ENCODE results near the gene TCERG1L. TPM values are rescaled to one million over a fixed set of nuclear protein-coding genes. Genes with fewer than 3 reads are reported as not detected.

The TCERG1L gene
- total RNA-seq, 1 experiment from 2014 or later: not detected

DNA sequence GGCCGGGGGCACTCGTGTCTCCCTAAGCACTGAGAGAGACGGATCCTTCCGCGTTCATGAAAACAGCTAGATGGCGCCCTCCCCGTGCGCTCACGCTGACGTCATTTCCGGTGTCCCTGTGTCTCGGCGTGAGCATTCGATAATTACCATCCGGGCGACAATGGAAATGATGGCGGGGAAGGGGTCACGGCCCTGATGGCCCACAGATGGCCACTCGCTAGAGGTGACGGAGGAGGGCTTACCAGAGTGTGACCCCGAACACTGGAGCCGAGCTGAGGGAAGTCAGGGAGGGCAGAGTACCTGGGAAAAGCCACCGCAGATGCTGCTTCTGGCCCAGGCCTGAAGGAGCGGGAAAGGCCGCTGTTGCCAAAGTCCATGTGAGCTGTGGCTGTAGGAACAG lies 222.9 kb downstream of the TCERG1L start:
- ChIA-PET POLR2A (no interaction called here), CTCF (no interaction called here)
- Histone ChIP-seq H3K9me3 (ENCODE audit: control insufficient read depth, insufficient read depth, low read depth, low read length) (no peaks in the 10 kb centered on the region), H3K27ac (ENCODE audit: low read length) (no peak overlapping the region), H3K27me3 (ENCODE audit: control insufficient read depth, insufficient read depth, low read length) (no peaks in the 10 kb centered on the region; the same call in 1 of the 2 replicates), H3K4me3 (ENCODE audit: low read depth in 2 of 2, low read length in 2 of 2) (no peak overlapping the region), H3K4me1 (ENCODE audit: control insufficient read depth, insufficient read depth, low read length) (no peaks in the 10 kb centered on the region), H3K36me3 (ENCODE audit: control insufficient read depth, insufficient read depth, low read length) (no peaks in the 10 kb centered on the region)
- ATAC-seq: no peak
- no TSS peak for BruUV-seq (replicated peaks)
- TF ChIP-seq TCF7L2 (IDR thresholded peaks at IDR 0.05; ENCODE audit: low read depth, low read length): no peak
- TF ChIP-seq, protein P1, sequence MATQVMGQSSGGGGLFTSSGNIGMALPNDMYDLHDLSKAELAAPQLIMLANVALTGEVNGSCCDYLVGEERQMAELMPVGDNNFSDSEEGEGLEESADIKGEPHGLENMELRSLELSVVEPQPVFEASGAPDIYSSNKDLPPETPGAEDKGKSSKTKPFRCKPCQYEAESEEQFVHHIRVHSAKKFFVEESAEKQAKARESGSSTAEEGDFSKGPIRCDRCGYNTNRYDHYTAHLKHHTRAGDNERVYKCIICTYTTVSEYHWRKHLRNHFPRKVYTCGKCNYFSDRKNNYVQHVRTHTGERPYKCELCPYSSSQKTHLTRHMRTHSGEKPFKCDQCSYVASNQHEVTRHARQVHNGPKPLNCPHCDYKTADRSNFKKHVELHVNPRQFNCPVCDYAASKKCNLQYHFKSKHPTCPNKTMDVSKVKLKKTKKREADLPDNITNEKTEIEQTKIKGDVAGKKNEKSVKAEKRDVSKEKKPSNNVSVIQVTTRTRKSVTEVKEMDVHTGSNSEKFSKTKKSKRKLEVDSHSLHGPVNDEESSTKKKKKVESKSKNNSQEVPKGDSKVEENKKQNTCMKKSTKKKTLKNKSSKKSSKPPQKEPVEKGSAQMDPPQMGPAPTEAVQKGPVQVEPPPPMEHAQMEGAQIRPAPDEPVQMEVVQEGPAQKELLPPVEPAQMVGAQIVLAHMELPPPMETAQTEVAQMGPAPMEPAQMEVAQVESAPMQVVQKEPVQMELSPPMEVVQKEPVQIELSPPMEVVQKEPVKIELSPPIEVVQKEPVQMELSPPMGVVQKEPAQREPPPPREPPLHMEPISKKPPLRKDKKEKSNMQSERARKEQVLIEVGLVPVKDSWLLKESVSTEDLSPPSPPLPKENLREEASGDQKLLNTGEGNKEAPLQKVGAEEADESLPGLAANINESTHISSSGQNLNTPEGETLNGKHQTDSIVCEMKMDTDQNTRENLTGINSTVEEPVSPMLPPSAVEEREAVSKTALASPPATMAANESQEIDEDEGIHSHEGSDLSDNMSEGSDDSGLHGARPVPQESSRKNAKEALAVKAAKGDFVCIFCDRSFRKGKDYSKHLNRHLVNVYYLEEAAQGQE (IDR thresholded peaks at IDR 0.05; ENCODE audit: insufficient read depth in 1 of 2, low read depth in 2 of 2, low read length in 1 of 2): no peak
- TF ChIP-seq SIN3A (IDR thresholded peaks at IDR 0.05; ENCODE audit: borderline replicate concordance, insufficient read depth, low read depth, low read length): no peak
- TF ChIP-seq, protein P2, sequence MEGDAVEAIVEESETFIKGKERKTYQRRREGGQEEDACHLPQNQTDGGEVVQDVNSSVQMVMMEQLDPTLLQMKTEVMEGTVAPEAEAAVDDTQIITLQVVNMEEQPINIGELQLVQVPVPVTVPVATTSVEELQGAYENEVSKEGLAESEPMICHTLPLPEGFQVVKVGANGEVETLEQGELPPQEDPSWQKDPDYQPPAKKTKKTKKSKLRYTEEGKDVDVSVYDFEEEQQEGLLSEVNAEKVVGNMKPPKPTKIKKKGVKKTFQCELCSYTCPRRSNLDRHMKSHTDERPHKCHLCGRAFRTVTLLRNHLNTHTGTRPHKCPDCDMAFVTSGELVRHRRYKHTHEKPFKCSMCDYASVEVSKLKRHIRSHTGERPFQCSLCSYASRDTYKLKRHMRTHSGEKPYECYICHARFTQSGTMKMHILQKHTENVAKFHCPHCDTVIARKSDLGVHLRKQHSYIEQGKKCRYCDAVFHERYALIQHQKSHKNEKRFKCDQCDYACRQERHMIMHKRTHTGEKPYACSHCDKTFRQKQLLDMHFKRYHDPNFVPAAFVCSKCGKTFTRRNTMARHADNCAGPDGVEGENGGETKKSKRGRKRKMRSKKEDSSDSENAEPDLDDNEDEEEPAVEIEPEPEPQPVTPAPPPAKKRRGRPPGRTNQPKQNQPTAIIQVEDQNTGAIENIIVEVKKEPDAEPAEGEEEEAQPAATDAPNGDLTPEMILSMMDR (IDR thresholded peaks at IDR 0.05): no peak
- TF ChIP-seq POLR2AphosphoS5 (IDR thresholded peaks at IDR 0.05; ENCODE audit: low read depth, low read length): no peak
- intact Hi-C loops (cut with micrococcal nuclease; ENCODE audit: unreplicated experiment) (no loop called here), in situ Hi-C loops (cut with HindIII; ENCODE audit: low pct_unique_long_range_greater_than_20kb, low sequenced_read_pairs) (no loop called here)
- no peak for DNase-seq (ENCODE audit: low read depth, low spot score)

DNA sequence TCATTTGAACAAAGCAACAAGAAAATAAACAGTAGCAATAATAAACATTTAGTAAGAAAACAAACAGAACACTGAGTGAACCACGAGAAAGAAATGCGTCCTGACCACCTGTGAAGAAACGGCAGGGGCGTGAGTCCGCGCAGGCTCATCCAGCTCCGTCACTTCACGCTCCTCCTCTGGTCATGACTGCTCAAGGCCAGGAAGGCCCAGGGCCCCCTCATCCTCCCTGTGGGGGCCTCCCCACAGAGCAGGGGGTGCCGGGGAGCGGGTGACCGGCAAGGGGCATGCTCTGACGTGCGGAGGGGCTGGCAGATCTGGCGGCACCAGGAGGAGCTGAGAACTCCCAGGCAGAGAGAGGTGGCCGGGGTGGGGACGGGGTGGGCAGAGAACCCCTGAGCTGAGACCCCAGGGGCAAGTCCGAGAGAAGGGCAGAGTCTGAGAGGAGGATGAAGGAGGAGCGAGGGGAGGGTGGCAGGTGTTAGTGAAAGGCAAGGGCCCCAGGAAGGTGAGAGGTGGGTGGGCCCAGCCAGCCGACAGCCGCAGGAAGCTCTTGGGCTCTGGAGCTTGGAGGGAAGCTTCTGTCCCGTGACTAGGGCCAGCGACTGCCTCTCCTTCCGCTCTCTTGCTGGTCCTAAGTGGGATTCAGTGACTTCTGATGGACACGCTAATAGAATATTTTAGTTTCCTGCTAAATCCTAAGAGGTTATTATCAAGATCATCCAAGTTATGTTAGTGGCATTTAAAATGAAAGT lies 223.9 kb downstream of the TCERG1L start:
- POLR2A ChIA-PET: no interaction called here
- DNase-seq (ENCODE audit: low read depth, low spot score) (no peak), ATAC-seq (no peak)
- no peaks in the 10 kb centered on the region for H3K36me3 ChIP-seq (ENCODE audit: control insufficient read depth, insufficient read depth, low read length)
- no peaks in the 10 kb centered on the region for H3K9me3 ChIP-seq (ENCODE audit: control insufficient read depth, insufficient read depth, low read depth, low read length)
- TF ChIP-seq TCF7L2 (IDR thresholded peaks at IDR 0.05; ENCODE audit: low read depth, low read length) (no peak), POLR2AphosphoS5 (IDR thresholded peaks at IDR 0.05; ENCODE audit: low read depth, low read length) (no peak), SIN3A (IDR thresholded peaks at IDR 0.05; ENCODE audit: borderline replicate concordance, insufficient read depth, low read depth, low read length) (no peak)
- TF ChIP-seq, protein P1 (IDR thresholded peaks at IDR 0.05; ENCODE audit: insufficient read depth in 1 of 2, low read depth in 2 of 2, low read length in 1 of 2): no peak
- TF ChIP-seq, protein P2 (IDR thresholded peaks at IDR 0.05): no peak
- CTCF ChIA-PET: no interaction called here
- no peaks in the 10 kb centered on the region for H3K4me1 ChIP-seq (ENCODE audit: control insufficient read depth, insufficient read depth, low read length)
- H3K27me3 ChIP-seq (ENCODE audit: control insufficient read depth, insufficient read depth, low read length): no peaks in the 10 kb centered on the region; the same call in 1 of the 2 replicates
- in situ Hi-C loops (cut with HindIII; ENCODE audit: low pct_unique_long_range_greater_than_20kb, low sequenced_read_pairs): no loop called here
- no peak overlapping the region for H3K4me3 ChIP-seq (ENCODE audit: low read depth in 2 of 2, low read length in 2 of 2)
- no peak overlapping the region for H3K27ac ChIP-seq (ENCODE audit: low read length)
- intact Hi-C loops (cut with micrococcal nuclease; ENCODE audit: unreplicated experiment): no loop called here
- BruUV-seq (replicated peaks): no TSS peak

All from Panc1 (cell line).